WTC11 (cell line): ENCODE data around the gene CCDC69. TPM values are rescaled to one million over a fixed set of nuclear protein-coding genes. Genes with fewer than 3 reads are reported as not detected.

Experiments
- ATAC-seq: fragments of 200-7000 bp; cut with Tn5 transposase; 2 replicates; pipeline ENCODE4 v1.10.0; 2021; ENCODE audit warnings: mild to moderate bottlenecking, moderate library complexity
- CTCF ChIA-PET: fragments of 300-600 bp; sonication (Branson Sonifier 250); formaldehyde crosslinking; loops from one replicate; lab custom pipeline; 2021; ENCODE audit warnings: antibody characterized with exemption; lab: Charles Lee
- POLR2A ChIA-PET: fragments of 350-600 bp; sonication (Branson Sonifier 250); formaldehyde crosslinking; loops from one replicate; lab custom pipeline; 2021; ENCODE audit warnings: antibody characterized with exemption; lab: Charles Lee
- DNase-seq: peaks from one replicate; pipeline ENCODE4 v3.0.0; 2021; ENCODE audit warnings: low spot score
- H3K27ac Mint-ChIP-seq: 2 replicates; pipeline ENCODE4 v1.8.0; 2021; ENCODE audit warnings: mixed read lengths
- H3K27me3 Mint-ChIP-seq: 2 replicates; pipeline ENCODE4 v1.8.0; 2021; ENCODE audit warnings: low read depth, mild to moderate bottlenecking, moderate library complexity, mixed read lengths
- H3K36me3 Mint-ChIP-seq: 2 replicates; pipeline ENCODE4 v1.8.0; 2021; ENCODE audit warnings: mixed read lengths
- H3K4me1 Mint-ChIP-seq: 2 replicates; pipeline ENCODE4 v1.8.0; 2022; ENCODE audit warnings: mixed read lengths
- H3K4me3 Mint-ChIP-seq: 2 replicates; pipeline ENCODE4 v1.8.0; 2021; ENCODE audit warnings: mild to moderate bottlenecking, moderate library complexity, mixed read lengths
- H3K9me3 Mint-ChIP-seq: 2 replicates; pipeline ENCODE4 v1.8.0; 2021; ENCODE audit warnings: mixed read lengths
- CBFB ChIP-seq: sonication (generic); formaldehyde crosslinking; IDR thresholded peaks from 2 replicates; pipeline ENCODE4 v1.8.1; 2022; ENCODE audit warnings: mild to moderate bottlenecking, low read depth, missing genetic modification reagents
- CREB1 ChIP-seq: sonication (generic); formaldehyde crosslinking; IDR thresholded peaks from 2 replicates; pipeline ENCODE4 v1.8.0; 2023; ENCODE audit warnings: mild to moderate bottlenecking, missing genetic modification reagents
- ELF4 ChIP-seq: sonication (generic); formaldehyde crosslinking; IDR thresholded peaks from 2 replicates; pipeline ENCODE4 v1.8.1; 2022; ENCODE audit warnings: low read depth, mild to moderate bottlenecking, moderate library complexity, missing genetic modification reagents
- EMX1 ChIP-seq: fragments of 250-450 bp; sonication (Bioruptor Pico); IDR thresholded peaks from 2 replicates; pipeline ENCODE4 v1.8.0; 2021; ENCODE audit warnings: mild to moderate bottlenecking
- FOXK1 ChIP-seq: sonication (generic); formaldehyde crosslinking; IDR thresholded peaks from 2 replicates; pipeline ENCODE4 v1.8.0; 2022; ENCODE audit warnings: mild to moderate bottlenecking, moderate library complexity, missing genetic modification reagents
- GABPB1 ChIP-seq: sonication (generic); formaldehyde crosslinking; IDR thresholded peaks from 2 replicates; pipeline ENCODE4 v1.8.1; 2023; ENCODE audit warnings: mild to moderate bottlenecking, missing genetic modification reagents
- IRF2 ChIP-seq: sonication (generic); formaldehyde crosslinking; IDR thresholded peaks from 2 replicates; pipeline ENCODE4 v1.8.0; 2022; ENCODE audit warnings: low read depth, missing genetic modification reagents, borderline replicate concordance
- JAZF1 ChIP-seq: fragments of 250-450 bp; sonication (Bioruptor Pico); IDR thresholded peaks from 2 replicates; pipeline ENCODE4 v1.9.0; 2021; ENCODE audit warnings: moderate library complexity, mild to moderate bottlenecking, inconsistent platforms
- KAT7 ChIP-seq: sonication (generic); formaldehyde crosslinking; IDR thresholded peaks from 2 replicates; pipeline ENCODE4 v1.8.1; 2023; ENCODE audit warnings: missing genetic modification reagents, mild to moderate bottlenecking, borderline replicate concordance
- NFATC4 ChIP-seq: fragments of 250-450 bp; sonication (Bioruptor Pico); IDR thresholded peaks from 2 replicates; pipeline ENCODE4 v1.9.0; 2021; ENCODE audit warnings: mild to moderate bottlenecking
- NFE2L1 ChIP-seq: sonication (generic); formaldehyde crosslinking; IDR thresholded peaks from 2 replicates; pipeline ENCODE4 v1.8.1; 2023; ENCODE audit warnings: missing genetic modification reagents
- SOX15 ChIP-seq: fragments of 250-450 bp; sonication (Bioruptor Pico); IDR thresholded peaks from 2 replicates; pipeline ENCODE4 v1.9.0; 2021; ENCODE audit warnings: mild to moderate bottlenecking
- TEAD4 ChIP-seq: sonication (generic); formaldehyde crosslinking; IDR thresholded peaks from 2 replicates; pipeline ENCODE4 v1.8.0; 2022; ENCODE audit warnings: mild to moderate bottlenecking, missing genetic modification reagents
- ZNF219 ChIP-seq: sonication (generic); formaldehyde crosslinking; IDR thresholded peaks from 2 replicates; pipeline ENCODE4 v1.8.0; 2023; ENCODE audit warnings: missing genetic modification reagents, mild to moderate bottlenecking, borderline replicate concordance
- ZNF396 ChIP-seq: fragments of 250-450 bp; sonication (Bioruptor Pico); IDR thresholded peaks from 2 replicates; pipeline ENCODE4 v1.8.0; 2021; ENCODE audit warnings: mild to moderate bottlenecking, moderate library complexity, borderline replicate concordance
- total RNA-seq: library from RNA; stranded (reverse); gene quantifications from 3 replicates; pipeline ENCODE4 v1.2.3, GENCODE V29; 2021
- TF ChIP-seq, protein P1 (sequence below): sonication (generic); formaldehyde crosslinking; conservative IDR thresholded peaks from 2 replicates; pipeline ENCODE4 v1.8.1; 2023; ENCODE audit warnings: mild to moderate bottlenecking, low read depth, missing genetic modification reagents, moderate library complexity
- TF ChIP-seq, protein P2 (sequence below): sonication (generic); formaldehyde crosslinking; IDR thresholded peaks from 2 replicates; pipeline ENCODE4 v1.8.1; 2023; ENCODE audit warnings: mild to moderate bottlenecking, missing genetic modification reagents, borderline replicate concordance
- TF ChIP-seq, protein P3 (sequence below): fragments of 250-450 bp; sonication (Bioruptor Pico); IDR thresholded peaks from 2 replicates; pipeline ENCODE4 v1.9.0; 2021; ENCODE audit warnings: mild to moderate bottlenecking
- TF ChIP-seq, protein P4 (sequence below): fragments of 250-450 bp; sonication (Bioruptor Pico); conservative IDR thresholded peaks from 2 replicates; pipeline ENCODE4 v1.9.0; 2021; ENCODE audit warnings: mild to moderate bottlenecking
- TF ChIP-seq, protein P5 (sequence below): sonication (generic); formaldehyde crosslinking; IDR thresholded peaks from 2 replicates; pipeline ENCODE4 v1.8.0; 2022; ENCODE audit warnings: mild to moderate bottlenecking, missing genetic modification reagents

CCDC69 gene
- total RNA-seq, 1 experiment from 2014 or later, result 12.4 TPM

DNA sequence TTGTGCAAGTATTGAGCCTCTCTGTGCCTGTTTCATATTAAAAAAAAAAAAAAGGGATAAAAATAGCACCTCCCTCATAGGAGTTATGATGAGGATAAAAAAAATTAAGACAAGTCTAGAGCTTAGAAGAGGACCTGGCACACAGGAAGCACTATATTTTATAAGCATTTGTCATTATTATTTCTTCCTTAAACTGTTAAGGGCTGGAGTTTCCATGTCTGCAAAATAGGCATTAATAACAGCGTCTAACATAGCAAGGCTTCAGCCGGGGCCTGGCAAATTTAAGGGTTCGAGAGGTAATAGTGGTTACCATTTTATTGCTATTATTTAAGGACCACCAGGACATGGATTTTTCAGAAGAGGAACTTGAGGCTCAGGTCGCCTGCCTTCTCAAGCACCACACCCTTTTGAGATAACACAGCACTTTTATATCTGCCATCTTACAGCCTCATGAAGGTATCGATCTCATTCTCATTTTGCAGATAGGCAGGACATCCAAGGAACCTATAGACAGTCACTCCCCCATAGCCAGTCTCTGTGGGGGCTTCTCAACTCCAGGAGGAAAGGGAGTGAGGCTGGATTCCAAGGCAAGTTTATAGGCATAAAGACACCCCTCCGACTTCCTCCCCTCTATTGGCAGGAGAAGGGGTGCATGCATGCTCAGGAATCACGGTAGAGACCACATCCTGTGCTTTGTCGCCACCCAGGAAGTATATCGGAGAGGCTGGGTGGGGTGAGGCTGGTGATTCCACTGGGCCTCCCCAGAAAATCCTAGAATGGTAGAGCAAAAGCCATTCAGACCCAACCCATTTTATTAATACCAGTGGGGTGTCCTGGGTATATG is 68.7 kb downstream of the CCDC69 start:
- TF ChIP-seq KAT7 (CRISPR knock-in tag) (no peak), CBFB (CRISPR knock-in tag) (no peak), GABPB1 (no peak), SOX15 (CRISPR knock-in tag) (no peak), FOXK1 (CRISPR knock-in tag) (no peak), ZNF396 (no peak), ZNF219 (no peak), JAZF1 (CRISPR knock-in tag) (no peak)
- TF ChIP-seq, protein P1, sequence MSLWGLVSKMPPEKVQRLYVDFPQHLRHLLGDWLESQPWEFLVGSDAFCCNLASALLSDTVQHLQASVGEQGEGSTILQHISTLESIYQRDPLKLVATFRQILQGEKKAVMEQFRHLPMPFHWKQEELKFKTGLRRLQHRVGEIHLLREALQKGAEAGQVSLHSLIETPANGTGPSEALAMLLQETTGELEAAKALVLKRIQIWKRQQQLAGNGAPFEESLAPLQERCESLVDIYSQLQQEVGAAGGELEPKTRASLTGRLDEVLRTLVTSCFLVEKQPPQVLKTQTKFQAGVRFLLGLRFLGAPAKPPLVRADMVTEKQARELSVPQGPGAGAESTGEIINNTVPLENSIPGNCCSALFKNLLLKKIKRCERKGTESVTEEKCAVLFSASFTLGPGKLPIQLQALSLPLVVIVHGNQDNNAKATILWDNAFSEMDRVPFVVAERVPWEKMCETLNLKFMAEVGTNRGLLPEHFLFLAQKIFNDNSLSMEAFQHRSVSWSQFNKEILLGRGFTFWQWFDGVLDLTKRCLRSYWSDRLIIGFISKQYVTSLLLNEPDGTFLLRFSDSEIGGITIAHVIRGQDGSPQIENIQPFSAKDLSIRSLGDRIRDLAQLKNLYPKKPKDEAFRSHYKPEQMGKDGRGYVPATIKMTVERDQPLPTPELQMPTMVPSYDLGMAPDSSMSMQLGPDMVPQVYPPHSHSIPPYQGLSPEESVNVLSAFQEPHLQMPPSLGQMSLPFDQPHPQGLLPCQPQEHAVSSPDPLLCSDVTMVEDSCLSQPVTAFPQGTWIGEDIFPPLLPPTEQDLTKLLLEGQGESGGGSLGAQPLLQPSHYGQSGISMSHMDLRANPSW (CRISPR knock-in tag), result no peak
- TF ChIP-seq, protein P2, sequence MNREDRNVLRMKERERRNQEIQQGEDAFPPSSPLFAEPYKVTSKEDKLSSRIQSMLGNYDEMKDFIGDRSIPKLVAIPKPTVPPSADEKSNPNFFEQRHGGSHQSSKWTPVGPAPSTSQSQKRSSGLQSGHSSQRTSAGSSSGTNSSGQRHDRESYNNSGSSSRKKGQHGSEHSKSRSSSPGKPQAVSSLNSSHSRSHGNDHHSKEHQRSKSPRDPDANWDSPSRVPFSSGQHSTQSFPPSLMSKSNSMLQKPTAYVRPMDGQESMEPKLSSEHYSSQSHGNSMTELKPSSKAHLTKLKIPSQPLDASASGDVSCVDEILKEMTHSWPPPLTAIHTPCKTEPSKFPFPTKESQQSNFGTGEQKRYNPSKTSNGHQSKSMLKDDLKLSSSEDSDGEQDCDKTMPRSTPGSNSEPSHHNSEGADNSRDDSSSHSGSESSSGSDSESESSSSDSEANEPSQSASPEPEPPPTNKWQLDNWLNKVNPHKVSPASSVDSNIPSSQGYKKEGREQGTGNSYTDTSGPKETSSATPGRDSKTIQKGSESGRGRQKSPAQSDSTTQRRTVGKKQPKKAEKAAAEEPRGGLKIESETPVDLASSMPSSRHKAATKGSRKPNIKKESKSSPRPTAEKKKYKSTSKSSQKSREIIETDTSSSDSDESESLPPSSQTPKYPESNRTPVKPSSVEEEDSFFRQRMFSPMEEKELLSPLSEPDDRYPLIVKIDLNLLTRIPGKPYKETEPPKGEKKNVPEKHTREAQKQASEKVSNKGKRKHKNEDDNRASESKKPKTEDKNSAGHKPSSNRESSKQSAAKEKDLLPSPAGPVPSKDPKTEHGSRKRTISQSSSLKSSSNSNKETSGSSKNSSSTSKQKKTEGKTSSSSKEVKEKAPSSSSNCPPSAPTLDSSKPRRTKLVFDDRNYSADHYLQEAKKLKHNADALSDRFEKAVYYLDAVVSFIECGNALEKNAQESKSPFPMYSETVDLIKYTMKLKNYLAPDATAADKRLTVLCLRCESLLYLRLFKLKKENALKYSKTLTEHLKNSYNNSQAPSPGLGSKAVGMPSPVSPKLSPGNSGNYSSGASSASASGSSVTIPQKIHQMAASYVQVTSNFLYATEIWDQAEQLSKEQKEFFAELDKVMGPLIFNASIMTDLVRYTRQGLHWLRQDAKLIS, result no peak
- TF ChIP-seq, protein P3, sequence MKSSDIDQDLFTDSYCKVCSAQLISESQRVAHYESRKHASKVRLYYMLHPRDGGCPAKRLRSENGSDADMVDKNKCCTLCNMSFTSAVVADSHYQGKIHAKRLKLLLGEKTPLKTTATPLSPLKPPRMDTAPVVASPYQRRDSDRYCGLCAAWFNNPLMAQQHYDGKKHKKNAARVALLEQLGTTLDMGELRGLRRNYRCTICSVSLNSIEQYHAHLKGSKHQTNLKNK (CRISPR knock-in tag), result no peak
- TF ChIP-seq, protein P4, sequence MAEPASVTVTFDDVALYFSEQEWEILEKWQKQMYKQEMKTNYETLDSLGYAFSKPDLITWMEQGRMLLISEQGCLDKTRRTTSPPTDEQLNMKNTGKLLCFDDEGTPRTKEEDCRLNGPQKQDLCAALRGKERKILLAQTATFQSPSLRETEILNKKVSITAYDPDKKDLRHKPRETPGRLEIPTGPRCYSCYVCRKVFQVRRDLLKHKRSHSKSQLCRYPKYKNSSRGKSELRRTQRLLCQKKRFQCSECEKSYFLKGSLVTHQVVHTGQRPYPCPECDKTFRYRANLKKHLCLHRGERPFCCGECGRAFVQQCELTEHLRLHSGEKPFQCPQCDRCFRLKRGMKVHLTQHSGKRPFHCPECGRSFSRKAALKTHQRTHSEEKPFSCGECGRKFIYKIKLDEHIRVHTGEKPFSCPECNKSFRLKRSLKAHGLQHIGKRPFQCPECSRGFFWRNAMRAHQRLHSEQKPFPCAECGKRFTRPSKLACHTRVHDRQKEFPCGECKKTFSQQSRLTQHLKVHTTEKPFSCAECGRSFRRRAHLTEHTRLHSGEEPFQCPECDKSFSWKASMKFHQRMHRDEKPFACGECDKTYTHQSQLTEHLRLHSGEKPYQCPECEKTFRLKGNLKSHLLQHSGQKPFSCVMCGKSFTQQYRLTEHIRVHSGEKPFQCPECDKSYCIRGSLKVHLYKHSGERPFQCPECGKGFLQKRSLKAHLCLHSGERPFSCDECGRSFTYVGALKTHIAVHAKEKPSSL, result no peak
- TF ChIP-seq, all 79 proteins: peak for 0
- CTCF ChIA-PET, result interaction anchor here (1.0 to 2.7 kb wide), 3 partner anchors 9 to 40 kb away, joined by 4 to 13 read pairs (median 8); no protein-coding TSS in a partner anchor
- H3K9me3 Mint-ChIP-seq, result no peaks in the 10 kb centered on the region
- POLR2A ChIA-PET, result no interaction called here
- H3K27me3 Mint-ChIP-seq, result peaks cover 14% of the 10 kb centered on the region
- H3K4me1 Mint-ChIP-seq, result peaks cover 42% of the 10 kb centered on the region
- no peak overlapping the region for H3K4me3 Mint-ChIP-seq
- no peaks in the 10 kb centered on the region for H3K36me3 Mint-ChIP-seq
- no peak for ATAC-seq
- H3K27ac Mint-ChIP-seq, result no peak overlapping the region; the same call in 1 of the 2 replicates
- DNase-seq, result no peak

DNA sequence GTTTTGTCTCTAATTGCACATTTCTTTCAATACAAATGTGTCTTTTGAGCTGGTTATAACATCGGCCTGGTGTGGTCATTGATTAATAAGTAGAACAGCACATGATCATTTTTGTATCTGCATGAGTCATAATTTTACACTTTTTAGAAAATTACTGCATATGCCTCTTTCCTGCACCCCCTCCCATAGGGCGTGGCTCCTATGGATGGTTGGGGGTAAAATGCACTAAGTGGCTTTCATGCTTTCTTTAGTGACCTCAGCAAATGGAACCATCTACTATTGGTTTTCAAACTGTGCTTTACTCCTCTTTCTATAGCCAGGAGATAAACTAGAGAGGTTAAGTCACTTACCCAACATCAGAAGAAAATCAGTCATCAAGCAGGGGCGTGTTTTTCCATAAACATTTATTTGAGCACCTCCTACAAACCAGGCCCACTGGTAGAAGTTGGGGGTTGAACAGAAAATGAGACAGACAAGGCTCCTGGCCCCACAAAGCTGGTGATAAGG is 70.1 kb downstream of the CCDC69 start:
- no peaks in the 10 kb centered on the region for H3K9me3 Mint-ChIP-seq
- H3K27ac Mint-ChIP-seq, result no peak overlapping the region
- peaks cover 41% of the 10 kb centered on the region for H3K4me1 Mint-ChIP-seq
- DNase-seq (no peak), ATAC-seq (no peak)
- H3K27me3 Mint-ChIP-seq, result peaks cover 9% of the 10 kb centered on the region
- ChIA-PET CTCF (interaction anchor here (1.2 to 2.7 kb wide), 2 partner anchors 11 to 28 kb away, joined by 3 to 13 read pairs; no protein-coding TSS in a partner anchor), POLR2A (no interaction called here)
- H3K4me3 Mint-ChIP-seq, result no peak overlapping the region
- H3K36me3 Mint-ChIP-seq, result no peaks in the 10 kb centered on the region
- no peak for TF ChIP-seq JAZF1 (CRISPR knock-in tag)
- TF ChIP-seq, protein P4, result no peak
- no peak for TF ChIP-seq NFE2L1
- TF ChIP-seq, protein P5, sequence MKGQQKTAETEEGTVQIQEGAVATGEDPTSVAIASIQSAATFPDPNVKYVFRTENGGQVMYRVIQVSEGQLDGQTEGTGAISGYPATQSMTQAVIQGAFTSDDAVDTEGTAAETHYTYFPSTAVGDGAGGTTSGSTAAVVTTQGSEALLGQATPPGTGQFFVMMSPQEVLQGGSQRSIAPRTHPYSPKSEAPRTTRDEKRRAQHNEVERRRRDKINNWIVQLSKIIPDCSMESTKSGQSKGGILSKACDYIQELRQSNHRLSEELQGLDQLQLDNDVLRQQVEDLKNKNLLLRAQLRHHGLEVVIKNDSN (CRISPR knock-in tag), result no peak
- TF ChIP-seq EMX1 (CRISPR knock-in tag), result no peak
- no peak for TF ChIP-seq IRF2 (CRISPR knock-in tag)
- no peak for TF ChIP-seq TEAD4 (CRISPR knock-in tag)
- TF ChIP-seq CREB1, result no peak
- no peak for TF ChIP-seq NFATC4 (CRISPR knock-in tag)
- no peak for TF ChIP-seq ELF4 (CRISPR knock-in tag)
